ENCODE measurements around the gene POLE4. TPM values are rescaled to one million over a fixed set of nuclear protein-coding genes. Genes with fewer than 3 reads are reported as not detected.

The POLE4 gene
- total and polyA plus RNA-seq, 2 experiments from 2014 or later = 20.6 to 134 TPM

DNA sequence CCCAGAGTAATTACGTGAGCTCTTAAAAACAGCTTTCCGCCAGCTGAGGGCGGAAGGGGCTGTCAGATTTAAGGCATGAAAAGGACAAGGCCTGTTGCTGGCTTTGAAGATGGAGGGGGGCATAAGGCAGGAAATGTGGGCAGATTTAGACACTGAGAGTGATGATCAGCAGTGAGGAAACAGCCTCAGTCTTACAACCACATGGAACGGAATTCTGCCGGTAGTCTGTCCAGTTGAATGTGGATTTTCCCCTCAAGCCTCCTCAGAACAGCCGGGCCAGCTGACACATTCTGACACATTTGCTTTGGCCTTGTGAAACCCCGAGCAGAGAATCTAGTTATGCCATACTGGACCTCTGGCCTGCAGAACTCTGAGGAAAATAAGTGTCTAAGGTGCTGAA is 16.6 kb downstream of the POLE4 start:
- no peak overlapping the region for H3K9ac ChIP-seq
- no peaks in the 10 kb centered on the region for H4K20me1 ChIP-seq (ENCODE audit: insufficient read depth)
- no peaks in the 10 kb centered on the region for H3K9me3 ChIP-seq (ENCODE audit: low read depth)
- in situ Hi-C loops (cut with MboI) = no loop called here
- no peaks in the 10 kb centered on the region for H3F3A ChIP-seq (ENCODE audit: insufficient read depth)
- WGBS, 2 experiments (ENCODE audit: low coverage in 1 of 2, low lambda C conversion rate in 2 of 2, missing lambda C conversion rate in 2 of 2) = 70 to 82% methylated on average over 7 of the region's 7 CpGs
- no peak for TF ChIP-seq EZH2 (IDR thresholded peaks at IDR 0.05; ENCODE audit: insufficient read depth, poor library complexity, severe bottlenecking)
- H2AFZ ChIP-seq = no peak overlapping the region
- no peaks in the 10 kb centered on the region for H3K79me2 ChIP-seq (ENCODE audit: insufficient read depth)
- no peak overlapping the region for H3K4me3 ChIP-seq
- H3K4me1 ChIP-seq (ENCODE audit: insufficient read depth) = no peaks in the 10 kb centered on the region
- H3K9me2 ChIP-seq (ENCODE audit: insufficient read depth) = no peaks in the 10 kb centered on the region
- no peaks in the 10 kb centered on the region for H3K36me3 ChIP-seq (ENCODE audit: low read depth)
- peak; percentile 8 for DNase-seq
- H3K4me2 ChIP-seq (ENCODE audit: unreplicated experiment) = no peak overlapping the region
- H3K27me3 ChIP-seq (replicated peaks; ENCODE audit: insufficient read depth) = no peaks in the 10 kb centered on the region
- no peak overlapping the region for H3K27ac ChIP-seq

GRCh38 chr2:74979844-74980243 is 21.4 kb downstream of the POLE4 start:
- Histone ChIP-seq H3K4me3 (no peak overlapping the region), H3K9ac (no peak overlapping the region), H3K9me2 (ENCODE audit: insufficient read depth) (no peaks in the 10 kb centered on the region), H4K20me1 (ENCODE audit: insufficient read depth) (no peaks in the 10 kb centered on the region), H3K36me3 (ENCODE audit: low read depth) (no peaks in the 10 kb centered on the region), H3K79me2 (ENCODE audit: insufficient read depth) (no peaks in the 10 kb centered on the region), H3K27ac (no peak overlapping the region), H3K4me2 (ENCODE audit: unreplicated experiment) (no peak overlapping the region), H3K9me3 (ENCODE audit: low read depth) (no peaks in the 10 kb centered on the region), H2AFZ (no peak overlapping the region), H3K27me3 (replicated peaks; ENCODE audit: insufficient read depth) (no peaks in the 10 kb centered on the region), H3F3A (ENCODE audit: insufficient read depth) (no peaks in the 10 kb centered on the region), H3K4me1 (ENCODE audit: insufficient read depth) (no peaks in the 10 kb centered on the region)
- DNase-seq = no peak
- in situ Hi-C loops (cut with MboI) = no loop called here
- TF ChIP-seq EZH2 (IDR thresholded peaks at IDR 0.05; ENCODE audit: insufficient read depth, poor library complexity, severe bottlenecking) (no peak), EZH2phosphoT487 (IDR thresholded peaks at IDR 0.05; ENCODE audit: insufficient read depth, low read depth) (no peak)

GRCh38 chr2:74982577-74982976 is 24.1 kb downstream of the POLE4 start:
- Histone ChIP-seq H3K9me2 (ENCODE audit: insufficient read depth) (no peaks in the 10 kb centered on the region), H3K4me2 (ENCODE audit: unreplicated experiment) (no peak overlapping the region), H3K79me2 (ENCODE audit: insufficient read depth) (no peaks in the 10 kb centered on the region), H3K27me3 (replicated peaks; ENCODE audit: insufficient read depth) (no peaks in the 10 kb centered on the region), H3K9me3 (ENCODE audit: low read depth) (no peaks in the 10 kb centered on the region), H3K27ac (no peak overlapping the region), H3K36me3 (ENCODE audit: low read depth) (no peaks in the 10 kb centered on the region), H3K4me3 (no peak overlapping the region), H2AFZ (no peak overlapping the region), H3F3A (ENCODE audit: insufficient read depth) (no peaks in the 10 kb centered on the region), H3K4me1 (ENCODE audit: insufficient read depth) (no peaks in the 10 kb centered on the region), H4K20me1 (ENCODE audit: insufficient read depth) (no peaks in the 10 kb centered on the region), H3K9ac (no peak overlapping the region)
- in situ Hi-C loops (cut with MboI) = no loop called here
- DNase-seq = no peak
- 96 to 98% methylated on average over 3 of the region's 3 CpGs for WGBS, 2 experiments (ENCODE audit: low coverage in 1 of 2, low lambda C conversion rate in 2 of 2, missing lambda C conversion rate in 2 of 2)
- no peak for TF ChIP-seq EZH2 (IDR thresholded peaks at IDR 0.05; ENCODE audit: insufficient read depth, poor library complexity, severe bottlenecking)
- TF ChIP-seq EZH2phosphoT487 (IDR thresholded peaks at IDR 0.05; ENCODE audit: insufficient read depth, low read depth) = no peak

DNA sequence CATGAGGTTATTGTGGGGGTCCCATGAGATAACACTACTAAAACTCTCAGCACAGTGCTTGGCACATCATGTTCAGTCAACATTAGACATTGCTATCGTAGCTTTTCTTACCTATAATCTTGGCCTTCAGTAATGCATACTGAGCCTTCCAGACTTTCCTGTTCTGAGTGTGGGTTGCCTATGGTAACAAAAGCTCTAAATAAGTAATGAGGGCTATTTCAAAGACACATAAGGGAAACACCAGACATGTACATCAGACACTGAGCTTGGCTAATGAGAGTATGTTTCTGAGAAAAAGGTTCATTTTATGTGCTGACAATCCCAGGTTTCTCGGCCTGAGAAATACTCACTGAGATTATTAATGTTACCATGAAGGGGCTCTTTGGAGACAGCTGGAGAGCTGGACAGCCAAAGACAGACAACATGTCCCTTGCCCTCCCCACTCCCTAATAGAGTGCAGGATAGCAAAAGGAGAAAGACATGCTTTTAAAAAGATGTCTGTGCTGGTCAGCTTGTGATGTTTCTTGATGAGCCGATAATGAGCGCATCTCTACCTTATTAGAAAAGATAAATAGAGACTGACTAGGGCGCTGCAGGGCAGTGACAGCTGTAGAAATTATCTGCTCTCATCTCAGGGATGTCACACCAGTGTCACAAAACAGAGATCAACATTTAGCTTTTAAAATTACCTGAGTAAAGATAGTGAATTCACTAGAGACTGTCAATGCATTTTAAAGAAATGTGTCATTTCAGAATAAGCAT is 25.4 kb downstream of the POLE4 start:
- H3K9ac ChIP-seq = no peak overlapping the region
- no peaks in the 10 kb centered on the region for H4K20me1 ChIP-seq (ENCODE audit: insufficient read depth)
- H3K9me2 ChIP-seq (ENCODE audit: insufficient read depth) = no peaks in the 10 kb centered on the region
- H3K9me3 ChIP-seq (ENCODE audit: low read depth) = no peaks in the 10 kb centered on the region
- no peaks in the 10 kb centered on the region for H3K27me3 ChIP-seq (replicated peaks; ENCODE audit: insufficient read depth)
- no peaks in the 10 kb centered on the region for H3K4me1 ChIP-seq (ENCODE audit: insufficient read depth)
- no peaks in the 10 kb centered on the region for H3F3A ChIP-seq (ENCODE audit: insufficient read depth)
- H3K79me2 ChIP-seq (ENCODE audit: insufficient read depth) = no peaks in the 10 kb centered on the region
- WGBS, 2 experiments (ENCODE audit: low coverage in 1 of 2, low lambda C conversion rate in 2 of 2, missing lambda C conversion rate in 2 of 2) = 92 to 95% methylated on average over 5 of the region's 5 CpGs
- H3K4me2 ChIP-seq (ENCODE audit: unreplicated experiment) = no peak overlapping the region
- no peak overlapping the region for H2AFZ ChIP-seq
- in situ Hi-C loops (cut with MboI) = no loop called here
- H3K36me3 ChIP-seq (ENCODE audit: low read depth) = no peaks in the 10 kb centered on the region
- H3K4me3 ChIP-seq = no peak overlapping the region
- no peak for DNase-seq
- TF ChIP-seq EZH2phosphoT487 (IDR thresholded peaks at IDR 0.05; ENCODE audit: insufficient read depth, low read depth) (no peak), EZH2 (IDR thresholded peaks at IDR 0.05; ENCODE audit: insufficient read depth, poor library complexity, severe bottlenecking) (no peak)
- H3K27ac ChIP-seq = no peak overlapping the region
